ENCODE data around the gene TAS1R3. TPM values are rescaled to one million over a fixed set of nuclear protein-coding genes. Genes with fewer than 3 reads are reported as not detected.

TAS1R3 gene
- total and polyA plus RNA-seq, 2 of the 4 experiments (the other 2 are of a cell fraction): under 0.01 to 0.05 TPM

- Histone ChIP-seq H2AFZ (replicated peaks; ENCODE audit: low read length, poor library complexity) (no peak overlapping the region), H3K36me3 (ENCODE audit: control insufficient read depth, insufficient read depth, low read length) (peaks cover 29% of the 10 kb centered on the region), H3K23ac (ENCODE audit: low read depth, low read length) (no peak overlapping the region), H3K4me1 (ENCODE audit: control insufficient read depth, insufficient read depth, low read length) (peaks cover 6% of the 10 kb centered on the region), H3K79me1 (ENCODE audit: low read depth in 1 of 2, low read length in 2 of 2) (peaks cover 3 to 30% of the 10 kb centered on the region in 2 experiments; a peak in 3 of 4 replicates), H3K27ac (ENCODE audit: insufficient read depth, low read length) (no peak overlapping the region), H4K91ac (ENCODE audit: insufficient read depth, low read depth, low read length) (no peak overlapping the region), H3K14ac (replicated peaks; ENCODE audit: low read depth, low read length) (no peak overlapping the region), H2AK5ac (ENCODE audit: low read depth, low read length) (no peak overlapping the region), H2BK5ac (ENCODE audit: low read depth, low read length, poor library complexity, severe bottlenecking) (no peak overlapping the region), H3K4ac (ENCODE audit: low read depth, low read length) (no peak overlapping the region), H3K9ac (ENCODE audit: low read depth, low read length) (no peak overlapping the region), H3K9me1 (ENCODE audit: insufficient read depth, low read length) (no peaks in the 10 kb centered on the region), H4K8ac (ENCODE audit: low read depth in 2 of 2, low read length in 2 of 2) (no peak overlapping the region), H4K20me1 (ENCODE audit: insufficient read depth, low read length) (peaks cover 33% of the 10 kb centered on the region), H4K5ac (ENCODE audit: low read depth, low read length) (no peak overlapping the region), H3K56ac (ENCODE audit: extremely low read depth, insufficient read depth, low read length) (no peak overlapping the region), H3K4me3 (ENCODE audit: insufficient read depth, low read depth, low read length) (no peak overlapping the region), H2BK120ac (ENCODE audit: low read depth, low read length) (no peak overlapping the region), H3K4me2 (ENCODE audit: low read depth, low read length) (no peak overlapping the region), H2AK9ac (replicated peaks; ENCODE audit: low read depth, low read length, poor library complexity) (no peak overlapping the region), H2BK20ac (ENCODE audit: low read depth, low read length) (no peak overlapping the region), H3K9me3 (ENCODE audit: control insufficient read depth, insufficient read depth, low read length) (no peaks in the 10 kb centered on the region), H3K18ac (ENCODE audit: low read depth, low read length) (no peak overlapping the region), H3K27me3 (ENCODE audit: control insufficient read depth, insufficient read depth, low read length) (no peaks in the 10 kb centered on the region), H2BK15ac (ENCODE audit: low read depth, low read length) (no peak overlapping the region)
- ATAC-seq (ENCODE audit: low read depth): no peak
- no peak for DNase-seq
- in situ Hi-C loops (cut with MboI; ENCODE audit: low sequenced_read_pairs): no loop called here
- ChIA-PET CTCF (interaction anchor here (0.6 kb wide), 1 partner anchor 287 kb away, joined by 4 read pairs; no protein-coding TSS in a partner anchor), POLR2A (ENCODE audit: unreplicated experiment) (interaction anchor here (0.6 kb wide), 1 partner anchor 10 kb away, joined by 4 read pairs; no protein-coding TSS in a partner anchor)
- WGBS, 2 experiments (ENCODE audit: extremely low coverage in 2 of 2, insufficient read length in 1 of 2): 90% methylated on average over 4 of the region's 22 CpGs; no CpG with 5 or more reads in 1 of the 2 experiments
- dilution Hi-C loops (cut with HindIII; ENCODE audit: low sequenced_read_pairs, unreplicated experiment): no loop called here
- intact Hi-C loops (cut with micrococcal nuclease): no loop called here
- no TSS peak for BruUV-seq (replicated peaks)
- TF ChIP-seq POLR2A (IDR thresholded peaks at IDR 0.05; ENCODE audit: low read depth, low read length) (no peak), CTCF (conservative IDR thresholded peaks at IDR 0.05; ENCODE audit: low read depth, low read length) (peak; percentile 13; the same call in 1 of the 2 replicates), SMC3 (IDR thresholded peaks at IDR 0.05; ENCODE audit: low read depth, low read length) (no peak)
Observed at GRCh38 chr1:1299686-1300351, 31.3 kb upstream of the TAS1R3 start.
